Spleen (tissue), 7 donors: ENCODE measurements around the gene SH2D7.

Experiments
- POLR2A ChIP-seq, 3 donors: fragments of 450-650 bp; IDR thresholded peaks; one replicate each; pipeline ENCODE4 v1.5.1; 2017; ENCODE audit warnings: antibody characterized with exemption in 3 of 3, mild to moderate bottlenecking in 1 of 3
- POLR2AphosphoS5 ChIP-seq, 3 donors: sonication (generic); formaldehyde crosslinking; IDR thresholded peaks; one replicate each; pipeline ENCODE4 v1.5.1; 2017; ENCODE audit warnings: antibody characterized with exemption in 3 of 3
- TF ChIP-seq, protein P1 (sequence below), 11 experiments: fragments of 200-600 bp in 7 of 11; fragments of 450-650 bp in 4 of 11; sonication (generic) in 4 of 11; IDR thresholded peaks in 8 of 11; conservative IDR thresholded peaks in 3 of 11; 1 replicate in 7 of 11; 2 replicates in 4 of 11; pipeline versions ENCODE4 v1.4.0 to v1.8.0; 2016 to 2021; ENCODE audit warnings: antibody characterized with exemption in 11 of 11, inconsistent platforms in 4 of 11, mild to moderate bottlenecking in 1 of 11
- donor health status: DM: no; HTN: no; CAD: no; lungs with moderate emphysema.
- donor health status: DM: no; HTN: no; CAD: no.
- donor health status: DM: no; HTN: no; CAD: no.

DNA sequence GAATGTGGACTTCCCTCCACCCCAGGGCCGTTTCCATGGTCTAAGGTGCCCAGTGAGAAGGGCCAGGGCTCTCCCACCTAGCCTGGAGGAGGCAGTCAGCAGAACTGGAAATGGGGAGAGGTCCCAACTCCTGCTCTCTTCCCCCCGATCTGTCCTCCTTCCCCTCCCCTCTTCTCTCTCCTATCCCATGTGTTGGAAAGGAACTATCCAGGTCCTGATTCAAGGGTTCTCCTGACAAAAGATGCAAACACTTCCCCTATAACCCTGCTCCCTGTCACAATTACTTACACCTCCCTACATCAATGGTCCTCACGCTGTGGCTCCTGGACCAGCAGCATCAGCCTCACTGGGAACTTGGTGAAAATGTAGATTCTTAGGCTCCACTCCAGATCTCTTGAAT lies 32.9 kb downstream of the SH2D7 start:
- TF ChIP-seq, protein P1, sequence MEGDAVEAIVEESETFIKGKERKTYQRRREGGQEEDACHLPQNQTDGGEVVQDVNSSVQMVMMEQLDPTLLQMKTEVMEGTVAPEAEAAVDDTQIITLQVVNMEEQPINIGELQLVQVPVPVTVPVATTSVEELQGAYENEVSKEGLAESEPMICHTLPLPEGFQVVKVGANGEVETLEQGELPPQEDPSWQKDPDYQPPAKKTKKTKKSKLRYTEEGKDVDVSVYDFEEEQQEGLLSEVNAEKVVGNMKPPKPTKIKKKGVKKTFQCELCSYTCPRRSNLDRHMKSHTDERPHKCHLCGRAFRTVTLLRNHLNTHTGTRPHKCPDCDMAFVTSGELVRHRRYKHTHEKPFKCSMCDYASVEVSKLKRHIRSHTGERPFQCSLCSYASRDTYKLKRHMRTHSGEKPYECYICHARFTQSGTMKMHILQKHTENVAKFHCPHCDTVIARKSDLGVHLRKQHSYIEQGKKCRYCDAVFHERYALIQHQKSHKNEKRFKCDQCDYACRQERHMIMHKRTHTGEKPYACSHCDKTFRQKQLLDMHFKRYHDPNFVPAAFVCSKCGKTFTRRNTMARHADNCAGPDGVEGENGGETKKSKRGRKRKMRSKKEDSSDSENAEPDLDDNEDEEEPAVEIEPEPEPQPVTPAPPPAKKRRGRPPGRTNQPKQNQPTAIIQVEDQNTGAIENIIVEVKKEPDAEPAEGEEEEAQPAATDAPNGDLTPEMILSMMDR (IDR thresholded peaks at IDR 0.05 in 8 of 11, conservative IDR thresholded peaks at IDR 0.05 in 3 of 11) = no peak
- TF ChIP-seq POLR2A (IDR thresholded peaks at IDR 0.05) (no peak), POLR2AphosphoS5 (IDR thresholded peaks at IDR 0.05) (no peak)
